Stimulated activated CD8-positive, alpha-beta memory T cell treated with anti-CD3 and anti-CD28 coated beads, Interleukin-7, amount 100 ng/mL, for 4 hours (primary cell): ENCODE results near the gene LGALS3BP.
"Not testable (repeated sequence)": the region's sequence is repeated elsewhere in the genome, so short reads cannot be mapped to it uniquely, and the experiment has no call there.

Source experiments
- DNase-seq, 2 donors: peaks; one replicate each; pipeline ENCODE4 v3.0.0-alpha.2; 2020; ENCODE audit warnings: low read depth in 2 of 2

The LGALS3BP gene

DNA sequence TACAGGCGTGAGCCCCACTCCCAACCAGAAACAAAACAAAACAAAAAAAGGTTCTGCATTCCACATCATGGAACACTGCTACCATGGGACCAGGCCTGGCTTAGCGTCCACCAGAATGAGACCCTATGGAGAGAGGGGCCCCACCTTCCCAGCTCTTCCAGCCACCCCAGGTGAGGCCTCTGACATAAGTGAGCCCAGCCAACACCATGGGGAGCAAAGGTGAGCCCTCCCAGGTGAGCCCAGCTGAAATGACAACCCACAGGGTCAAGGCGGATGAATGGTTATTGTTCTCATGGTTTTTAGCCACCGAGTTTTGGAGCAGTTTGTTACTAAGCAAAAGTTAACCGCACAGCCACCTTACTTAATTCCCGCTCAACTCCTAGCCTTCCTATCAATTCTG, 16.3 kb downstream of the LGALS3BP start:
- no peak for DNase-seq

DNA sequence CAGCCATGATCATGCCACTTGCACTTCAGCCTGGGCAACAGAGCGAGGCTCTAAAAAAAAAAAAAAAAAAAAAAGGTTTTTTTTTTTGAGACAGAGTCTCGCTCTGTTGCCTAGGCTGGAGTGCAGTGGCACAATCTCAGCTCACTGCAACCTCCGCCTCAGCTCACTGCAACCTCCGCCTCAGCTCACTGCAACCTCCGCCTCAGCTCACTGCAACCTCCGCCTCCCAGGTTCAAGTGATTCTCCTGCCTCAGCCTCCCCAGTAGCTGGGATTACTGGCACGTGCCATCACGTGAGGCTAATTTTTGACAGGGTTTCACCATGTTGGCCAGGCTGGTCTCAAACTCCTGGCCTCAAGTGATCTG, 16.8 kb downstream of the LGALS3BP start:
- not testable (repeated sequence) for DNase-seq

DNA sequence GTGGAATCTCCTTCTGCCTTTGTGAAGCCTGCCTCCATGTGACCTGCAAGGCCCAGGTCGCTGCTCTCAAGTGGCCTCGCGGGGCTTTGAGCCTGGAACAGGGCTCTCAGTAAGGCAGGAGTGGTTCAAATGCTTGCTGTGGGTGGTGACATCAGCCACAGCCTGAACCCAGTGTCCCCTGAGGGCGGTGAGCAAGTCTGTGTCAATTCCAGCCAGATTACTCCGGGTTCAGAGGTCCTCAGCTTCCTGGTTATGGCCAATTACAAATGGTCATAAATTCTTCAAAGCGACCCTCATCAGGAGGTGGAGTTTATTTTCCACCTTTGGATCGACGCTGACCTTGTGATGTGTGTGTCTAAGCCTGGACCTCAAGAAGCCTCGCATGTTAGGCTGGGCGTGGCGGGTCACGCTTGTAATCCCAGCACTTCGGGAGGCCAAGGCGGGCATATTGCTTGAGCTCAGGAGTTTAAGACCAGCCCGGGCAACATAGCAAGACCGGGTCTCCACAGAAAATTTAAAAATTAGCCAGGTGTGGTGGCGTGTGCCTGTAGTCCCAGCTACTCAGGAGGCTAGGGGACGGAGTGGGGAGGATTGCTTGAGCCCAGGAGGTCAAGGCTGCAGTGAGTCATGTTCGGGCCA, 17.3 kb downstream of the LGALS3BP start:
- no peak for DNase-seq

DNA sequence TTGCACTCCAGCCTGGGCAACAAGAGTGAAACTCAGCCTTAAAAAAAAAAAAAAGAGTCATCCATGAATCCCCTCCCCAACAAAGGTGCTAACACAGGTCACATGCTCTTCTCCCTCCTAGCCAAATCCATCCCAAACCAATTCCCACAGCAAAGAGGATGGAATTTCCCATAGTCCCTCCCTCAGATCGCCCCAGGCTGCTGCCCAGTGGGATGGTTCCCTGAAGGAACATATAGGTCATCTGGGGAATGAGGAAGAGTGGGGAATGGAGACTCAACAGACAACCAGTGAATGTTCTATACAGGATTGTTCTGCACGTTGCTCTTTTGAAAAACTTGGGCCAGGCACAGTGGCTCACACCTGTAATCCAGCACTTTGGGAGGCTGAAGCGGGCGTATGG, 18.2 kb downstream of the LGALS3BP start:
- no peak for DNase-seq

DNA sequence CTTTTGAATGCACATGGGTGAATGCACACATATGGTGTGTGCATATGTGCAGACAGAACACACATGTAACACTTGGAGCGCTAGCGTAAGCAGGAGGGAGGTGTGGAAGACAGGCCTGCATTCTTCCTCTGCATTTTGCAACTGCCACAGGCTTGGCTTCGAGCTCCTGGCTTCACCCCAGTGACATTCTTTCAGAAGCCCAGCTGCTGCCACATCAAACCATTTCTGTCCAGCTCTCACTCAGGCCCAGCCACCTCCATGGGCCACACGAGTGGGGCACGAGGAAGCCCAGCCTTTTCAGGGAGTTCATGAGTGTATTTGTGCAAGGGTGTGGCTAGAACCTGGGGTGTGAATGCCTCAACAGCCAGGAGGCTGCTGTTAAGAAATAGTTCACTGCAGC, 18.8 kb downstream of the LGALS3BP start:
- DNase-seq = no peak

DNA sequence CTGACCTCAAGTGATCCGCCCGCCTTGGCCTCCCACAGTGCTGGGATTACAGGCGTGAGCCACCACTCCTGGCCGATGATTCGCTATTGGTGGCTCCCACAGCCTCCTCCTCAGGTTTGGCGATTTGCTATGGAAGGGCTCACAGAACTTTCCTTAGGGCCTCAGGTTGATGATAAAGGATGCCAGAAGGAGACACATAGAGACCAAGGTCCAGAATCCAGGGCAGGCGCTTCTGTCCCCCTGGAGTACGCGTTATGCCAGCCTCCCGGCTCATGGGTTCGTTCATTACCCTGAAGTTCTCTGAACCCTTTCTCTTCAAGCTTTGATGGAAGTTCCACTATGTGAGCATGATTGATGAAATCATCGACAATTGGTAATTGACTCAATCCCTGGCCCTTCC, 19.9 kb downstream of the LGALS3BP start:
- DNase-seq = no peak

DNA sequence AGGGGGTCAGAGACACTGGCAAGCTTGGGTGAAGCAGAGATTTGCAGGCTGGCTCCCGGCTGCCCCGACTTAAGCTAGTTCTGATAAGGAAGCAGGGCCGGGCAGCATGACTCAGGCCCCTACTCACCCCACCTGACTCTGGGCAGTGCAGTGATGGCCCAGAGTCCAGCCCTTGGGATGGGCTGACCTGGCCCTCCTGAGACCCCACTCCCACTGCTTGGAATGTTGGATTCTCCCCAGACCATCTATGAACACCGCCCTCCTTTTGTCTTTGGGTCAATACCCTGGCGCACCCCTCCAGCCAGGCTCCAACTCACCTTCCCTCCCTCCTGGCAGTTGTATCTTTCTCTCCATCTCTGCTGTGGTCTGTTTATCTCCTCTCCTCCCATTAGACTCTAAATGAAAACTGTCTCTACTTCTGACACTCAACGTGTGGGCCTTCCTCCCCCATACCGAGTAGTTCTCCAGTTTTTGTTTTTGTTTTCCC, 21.0 kb downstream of the LGALS3BP start:
- DNase-seq = no peak

DNA sequence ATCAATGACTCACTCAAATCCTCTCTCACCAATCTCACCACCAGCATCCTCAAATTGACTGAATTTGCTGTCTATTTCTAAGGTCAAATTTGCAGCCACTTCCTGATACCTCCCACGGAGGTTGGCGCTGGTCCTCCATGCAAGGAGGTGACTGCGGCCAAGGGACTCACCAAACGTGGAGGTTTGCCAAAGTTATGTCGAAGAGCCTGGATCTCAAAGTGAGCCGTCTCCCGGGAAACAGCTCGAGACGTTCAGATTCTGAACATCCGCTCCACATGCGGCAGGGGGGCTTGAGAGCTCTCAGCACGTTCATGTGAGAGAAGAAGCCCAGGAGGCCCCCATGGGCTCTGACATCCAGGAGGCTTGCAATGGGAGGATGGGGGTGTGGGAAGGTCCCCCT, 22.6 kb downstream of the LGALS3BP start:
- DNase-seq = no peak

DNA sequence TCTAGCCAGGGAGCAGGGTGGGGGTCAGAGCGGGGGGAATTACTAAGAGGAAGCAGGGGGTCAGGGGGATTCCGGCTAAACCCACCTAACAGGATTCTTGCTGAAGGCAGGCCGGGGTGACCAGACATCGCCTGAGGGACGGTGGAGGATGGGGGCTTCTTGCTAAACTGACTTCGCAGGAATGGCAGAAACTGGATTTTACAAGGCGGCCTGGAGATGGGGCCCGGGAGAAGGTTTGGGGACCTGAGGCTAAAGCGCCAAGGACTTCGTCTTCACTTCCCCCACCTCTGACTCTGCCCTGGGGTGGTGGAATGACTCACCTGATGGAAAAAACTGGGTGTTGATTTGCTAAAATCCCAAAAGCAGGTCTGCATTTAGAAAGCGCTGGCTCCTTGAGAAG, 23.5 kb downstream of the LGALS3BP start:
- DNase-seq = no peak

DNA sequence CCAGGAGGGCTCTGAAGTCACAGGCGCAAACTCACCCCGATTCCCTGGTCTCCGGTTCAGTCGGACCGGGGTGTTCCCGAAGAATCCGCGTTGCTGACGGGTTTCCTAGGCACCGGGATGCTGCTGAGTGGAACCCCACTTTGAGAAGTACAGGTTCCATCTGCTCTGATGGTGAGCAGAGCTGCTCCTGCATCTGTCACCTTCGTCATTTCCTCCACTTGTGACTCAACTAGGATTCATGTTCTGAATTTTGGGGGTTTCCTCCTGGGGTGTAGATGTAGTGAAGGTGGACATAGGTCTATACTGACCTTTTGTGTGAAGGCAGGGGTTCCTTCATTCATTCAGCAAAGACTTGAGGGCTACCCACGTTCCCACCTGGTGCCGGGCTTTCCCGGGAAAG, 25.0 kb downstream of the LGALS3BP start:
- DNase-seq = no peak

DNA sequence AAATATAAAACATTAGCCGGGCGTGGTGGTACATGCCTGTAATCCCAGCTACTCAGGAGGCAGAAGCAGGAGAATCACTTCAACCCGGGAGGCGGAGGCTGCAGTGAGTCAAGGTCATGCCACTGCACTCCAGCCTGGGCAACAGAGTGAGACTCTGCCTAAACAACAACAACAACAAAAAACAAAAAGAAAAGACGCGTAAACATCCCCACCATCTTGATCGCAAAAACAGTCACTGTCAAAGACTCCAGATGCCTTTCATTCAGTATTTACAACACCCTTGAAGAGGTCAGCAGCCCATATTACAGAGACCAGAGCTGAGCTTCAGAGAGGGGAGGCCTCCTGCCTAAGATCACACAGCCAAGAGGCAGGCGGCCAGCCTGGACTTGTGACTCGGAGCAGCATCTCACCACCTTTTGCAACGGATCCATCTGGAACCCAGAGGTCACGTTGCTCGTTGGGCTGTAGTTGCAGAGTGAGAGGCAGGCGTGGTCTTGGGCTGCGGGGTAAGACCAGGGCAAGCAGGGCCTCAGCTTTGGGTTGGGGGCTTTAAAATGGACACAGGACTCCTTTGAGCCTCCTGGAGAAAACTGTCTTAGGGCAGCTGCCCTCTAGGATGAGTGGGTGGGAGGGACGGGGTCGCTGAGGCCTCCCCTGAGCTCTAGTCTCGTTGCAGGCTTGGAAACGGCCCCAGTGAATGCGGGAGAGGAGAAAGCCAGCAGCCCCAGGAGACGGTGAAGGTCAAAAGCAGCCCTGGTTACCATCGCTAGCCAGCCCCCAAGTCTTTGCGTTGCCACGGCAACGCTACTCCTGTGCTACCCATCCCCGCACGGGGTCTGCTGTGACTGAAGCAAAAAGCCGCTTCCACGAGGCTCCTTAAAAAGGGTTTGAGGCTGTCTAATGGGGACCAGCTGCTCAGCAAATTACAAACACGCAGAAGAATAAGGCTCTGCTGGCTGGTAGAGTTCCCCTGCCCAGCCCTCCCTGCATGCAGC, 26.1 kb downstream of the LGALS3BP start:
- no peak for DNase-seq

DNA sequence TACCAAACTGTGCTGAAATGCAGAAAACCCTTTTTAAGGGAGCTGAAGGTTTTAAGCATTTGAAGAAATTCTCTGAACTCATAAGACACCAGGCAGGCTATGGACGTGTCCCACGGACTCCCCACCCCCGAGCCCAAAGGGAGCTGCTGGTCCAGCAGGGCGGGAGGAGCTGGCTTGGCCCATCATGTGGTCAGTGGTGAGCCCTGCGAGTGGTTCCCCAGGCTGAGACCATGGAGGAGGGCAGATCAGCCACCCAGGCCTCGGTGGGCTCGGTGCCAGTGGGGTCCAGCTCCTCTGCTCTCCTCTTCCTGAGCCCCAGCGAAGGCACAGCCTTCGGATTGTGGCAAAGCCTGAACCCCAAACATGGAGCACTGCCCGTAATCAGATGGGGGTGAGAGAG, 27.0 kb downstream of the LGALS3BP start:
- no peak for DNase-seq

DNA sequence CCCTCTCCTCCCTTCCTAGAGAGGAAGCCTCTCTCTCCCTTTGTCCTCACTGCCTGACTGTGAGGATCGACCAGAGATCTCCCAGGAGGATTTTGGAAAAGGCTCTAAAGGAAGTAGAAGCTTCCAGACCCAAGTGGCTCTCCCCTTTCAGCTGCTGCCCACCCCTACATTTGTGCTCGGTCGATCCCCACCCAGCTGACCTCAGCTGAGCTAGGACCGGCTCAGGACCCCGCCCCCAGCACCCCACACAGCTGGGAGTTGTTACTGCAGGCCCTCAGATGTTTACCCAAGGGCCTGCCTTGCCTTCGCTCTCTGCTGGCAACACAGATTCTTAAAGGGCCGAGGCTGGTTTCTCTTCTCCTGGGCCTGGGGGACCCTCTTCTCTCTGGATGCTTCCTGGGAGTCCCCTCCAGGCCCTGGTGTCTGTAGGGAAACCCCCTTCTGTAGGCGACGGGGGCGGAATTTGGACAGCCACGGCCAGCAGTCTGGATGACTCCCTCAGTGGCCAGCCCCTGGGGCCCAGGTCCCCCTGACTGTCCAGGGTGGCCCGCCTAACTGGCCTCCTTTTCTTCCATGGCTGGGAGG, 27.7 kb downstream of the LGALS3BP start:
- DNase-seq = no peak

DNA sequence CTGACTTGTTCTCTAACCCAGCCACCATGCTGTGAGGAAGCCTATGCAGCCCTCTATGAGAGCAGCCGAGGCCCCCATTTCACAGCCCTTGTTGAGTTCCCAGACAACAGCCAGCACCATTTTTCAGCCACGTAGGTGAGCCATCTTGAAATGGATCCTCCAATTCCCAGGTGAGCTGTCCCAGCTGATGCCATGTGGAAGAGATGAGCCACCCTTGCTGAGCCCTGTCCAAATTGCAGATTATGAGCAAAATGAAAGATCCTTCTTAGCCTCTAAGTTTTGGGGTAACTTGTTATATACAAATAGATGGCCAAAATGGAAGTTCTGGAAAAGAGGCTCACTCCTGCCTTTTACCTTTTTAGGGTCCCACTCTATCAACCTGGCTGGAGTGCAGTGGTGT, 28.9 kb downstream of the LGALS3BP start:
- no peak for DNase-seq

DNA sequence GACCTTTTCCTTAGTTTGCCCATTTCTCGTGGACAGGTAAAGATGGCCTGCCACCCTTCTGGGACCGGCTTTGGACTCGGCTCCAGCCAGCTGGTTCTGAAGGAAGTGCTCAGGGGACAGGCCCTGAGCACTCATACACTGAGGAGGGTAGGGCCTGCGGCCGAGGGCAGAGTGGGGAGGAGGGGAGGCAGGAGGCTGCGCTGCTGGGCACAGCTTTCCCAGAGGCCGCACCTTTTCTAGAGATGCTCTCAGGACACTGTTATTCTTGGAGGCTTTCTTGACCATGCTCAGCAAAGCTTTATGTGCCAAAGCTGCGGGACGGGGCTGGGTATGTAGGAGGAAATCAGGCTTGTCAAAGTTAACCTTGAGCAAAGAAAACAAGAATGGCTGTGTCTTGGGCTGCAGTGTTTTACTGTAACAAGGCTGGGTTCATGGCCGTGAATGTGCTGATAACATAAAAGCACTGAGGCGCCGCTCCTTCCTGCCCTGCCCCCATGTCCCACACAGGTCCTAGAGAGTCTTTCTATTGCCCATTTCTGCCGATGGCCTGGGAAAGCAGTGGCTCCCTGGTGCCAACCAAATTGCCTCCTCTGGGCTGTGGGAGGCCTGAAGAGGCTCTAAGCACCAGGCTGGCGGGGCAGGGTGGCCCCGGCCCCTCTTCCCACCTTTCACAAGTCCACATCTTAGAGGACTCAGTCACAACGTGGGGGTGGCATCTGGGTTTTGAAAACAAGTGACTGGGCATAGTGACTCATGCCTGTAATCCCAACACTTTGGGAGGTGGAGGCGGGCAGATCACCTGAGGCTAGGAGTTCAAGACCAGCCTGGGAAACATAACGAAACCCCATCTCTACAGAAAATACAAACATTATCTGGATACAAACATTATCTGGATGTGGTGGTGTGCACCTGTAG, 32.2 kb downstream of the LGALS3BP start:
- DNase-seq = no peak

DNA sequence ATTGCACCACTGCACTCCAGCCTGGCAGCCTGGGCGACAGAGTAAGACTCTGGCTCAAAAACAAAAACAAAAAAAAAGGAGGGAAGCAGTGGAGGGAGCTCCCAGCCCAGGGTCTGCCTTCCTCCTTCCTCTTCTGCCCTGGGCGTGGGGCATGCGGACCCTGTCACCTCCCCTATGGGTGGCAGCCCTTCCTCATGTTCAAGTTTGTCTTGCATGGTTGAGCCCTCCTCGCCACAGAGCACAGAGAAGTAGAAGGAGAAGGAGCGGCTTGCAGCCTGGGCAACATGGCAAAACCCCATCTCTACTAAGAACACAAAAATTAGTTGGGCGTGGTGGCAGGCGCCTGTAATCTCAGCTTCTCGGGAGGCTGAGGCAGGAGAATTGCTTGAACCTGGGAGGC, 33.1 kb downstream of the LGALS3BP start:
- no peak for DNase-seq

DNA sequence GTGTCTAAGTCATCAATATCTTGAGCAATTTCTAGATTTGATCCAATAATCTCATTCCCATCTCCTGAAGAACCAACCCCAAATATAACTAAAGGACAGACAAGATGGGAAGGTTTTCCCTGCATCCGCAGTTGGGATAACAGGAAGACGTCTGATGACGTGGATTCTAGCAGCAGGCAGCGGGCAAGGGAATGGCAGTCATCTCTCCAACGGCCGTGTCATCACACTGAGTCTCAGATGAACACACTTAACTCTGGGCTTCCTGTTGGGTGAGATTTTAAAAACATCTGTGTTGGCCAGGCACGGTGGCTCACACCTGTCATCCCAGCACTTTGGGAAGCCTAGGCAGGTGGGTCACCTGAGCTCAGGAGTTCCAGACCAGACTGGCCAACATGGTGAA, 33.6 kb downstream of the LGALS3BP start:
- DNase-seq = no peak

DNA sequence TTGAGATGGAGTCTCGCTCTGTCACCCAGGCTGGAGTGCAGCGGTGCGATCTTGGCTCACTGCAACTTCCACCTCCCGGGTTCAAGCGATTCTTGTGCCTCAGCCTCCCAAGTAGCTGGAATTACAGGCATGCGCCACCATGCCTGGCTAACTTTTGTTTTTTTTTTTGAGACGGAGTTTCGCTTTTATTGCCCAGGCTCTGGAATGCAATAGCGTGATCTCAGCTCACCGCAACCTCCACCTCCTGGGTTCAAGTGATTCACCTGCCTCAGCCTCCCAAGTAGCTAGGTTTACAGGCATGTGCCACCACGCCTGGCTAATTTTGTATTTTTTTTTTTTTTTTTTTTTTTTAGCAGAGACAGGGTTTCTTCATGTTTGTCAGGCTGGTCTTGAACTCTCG, 34.3 kb downstream of the LGALS3BP start:
- DNase-seq = not testable (repeated sequence)

DNA sequence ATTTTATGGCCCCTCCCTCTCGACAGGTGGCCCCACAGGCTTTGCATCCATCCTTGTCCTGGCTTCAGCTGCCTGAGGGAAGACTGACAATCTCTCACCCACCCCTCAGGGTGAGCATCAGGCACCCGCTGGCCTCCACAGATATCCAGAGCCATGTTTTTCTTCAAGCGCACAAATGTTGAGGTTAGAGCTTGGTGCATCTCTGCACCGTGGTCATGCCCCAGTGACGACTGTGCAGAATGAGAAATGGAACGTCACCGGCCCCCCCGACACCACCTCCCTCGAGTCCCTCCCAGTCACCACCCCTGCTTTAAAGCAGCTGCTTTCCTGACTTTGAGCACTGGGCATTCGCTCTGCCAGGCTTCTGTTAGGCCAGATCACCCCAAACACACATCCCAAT, 34.8 kb downstream of the LGALS3BP start:
- DNase-seq = no peak

DNA sequence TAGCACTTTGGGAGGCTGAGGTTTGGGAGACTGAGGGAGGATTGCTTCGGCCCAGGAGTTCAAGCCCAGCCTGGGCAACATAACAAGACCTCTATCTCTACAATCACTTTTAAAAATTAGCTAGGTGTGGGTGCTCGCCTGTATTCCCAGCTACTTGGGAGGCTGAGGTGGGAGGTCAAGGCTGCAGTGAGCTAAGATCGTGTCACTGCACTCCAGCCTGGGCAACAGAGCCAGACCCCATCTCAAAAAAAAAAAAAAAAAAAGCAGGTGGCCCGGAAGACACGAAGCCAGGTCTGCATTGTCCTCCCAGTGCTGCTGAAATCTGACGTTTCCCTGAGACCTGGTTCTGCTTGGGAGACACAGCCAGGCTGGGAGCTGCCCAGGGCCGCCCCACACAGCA, 35.7 kb downstream of the LGALS3BP start:
- DNase-seq = no peak

DNA sequence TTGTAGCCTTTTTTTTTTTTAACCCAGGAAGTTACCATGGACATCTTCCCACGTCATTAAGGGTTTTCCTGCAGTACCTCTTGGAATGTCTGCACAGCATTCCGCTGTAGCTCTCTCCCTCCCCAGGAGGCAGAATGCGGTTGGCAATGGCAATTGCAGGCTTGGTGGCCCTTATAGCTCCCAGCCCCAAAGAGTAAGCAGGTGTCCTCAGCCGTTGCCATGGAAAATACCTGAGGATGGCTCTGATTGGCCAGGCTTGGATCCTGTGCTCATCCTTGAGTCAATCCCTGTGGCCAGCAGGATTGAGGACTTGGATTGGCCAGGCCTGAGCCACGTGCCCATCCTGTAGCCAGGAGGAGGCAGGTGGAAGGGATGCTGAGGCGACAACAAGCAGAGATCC, 39.0 kb downstream of the LGALS3BP start:
- DNase-seq = no peak

DNA sequence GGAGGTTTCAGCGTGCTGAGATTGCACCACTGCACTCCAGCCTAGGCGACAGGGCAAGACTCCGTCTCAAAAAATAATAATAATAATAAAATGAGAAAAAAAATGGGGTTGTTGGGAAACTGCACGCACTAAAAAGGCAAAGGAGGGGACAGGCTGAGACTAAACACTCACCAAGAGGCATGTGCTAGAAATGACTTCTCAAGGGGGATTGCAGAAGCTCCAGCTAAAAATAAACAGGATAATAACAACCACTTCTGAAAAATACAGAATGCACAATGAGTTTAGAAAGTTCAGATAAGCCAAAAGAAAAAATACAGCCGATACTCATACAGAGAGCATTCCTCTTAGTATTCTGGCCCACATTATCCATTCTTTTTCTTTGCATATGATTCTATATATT, 39.5 kb downstream of the LGALS3BP start:
- no peak for DNase-seq
